Measurements from ENCODE around the gene QPCT. TPM values are rescaled to one million over a fixed set of nuclear protein-coding genes. Genes with fewer than 3 reads are reported as not detected.

Gene QPCT
- 16.7 to 20.7 TPM (median 18.6 TPM) in 5 replicates for total RNA-seq (2022; extraction: Qiagen RNA extraction; ENCODE audit: low read depth)

DNA sequence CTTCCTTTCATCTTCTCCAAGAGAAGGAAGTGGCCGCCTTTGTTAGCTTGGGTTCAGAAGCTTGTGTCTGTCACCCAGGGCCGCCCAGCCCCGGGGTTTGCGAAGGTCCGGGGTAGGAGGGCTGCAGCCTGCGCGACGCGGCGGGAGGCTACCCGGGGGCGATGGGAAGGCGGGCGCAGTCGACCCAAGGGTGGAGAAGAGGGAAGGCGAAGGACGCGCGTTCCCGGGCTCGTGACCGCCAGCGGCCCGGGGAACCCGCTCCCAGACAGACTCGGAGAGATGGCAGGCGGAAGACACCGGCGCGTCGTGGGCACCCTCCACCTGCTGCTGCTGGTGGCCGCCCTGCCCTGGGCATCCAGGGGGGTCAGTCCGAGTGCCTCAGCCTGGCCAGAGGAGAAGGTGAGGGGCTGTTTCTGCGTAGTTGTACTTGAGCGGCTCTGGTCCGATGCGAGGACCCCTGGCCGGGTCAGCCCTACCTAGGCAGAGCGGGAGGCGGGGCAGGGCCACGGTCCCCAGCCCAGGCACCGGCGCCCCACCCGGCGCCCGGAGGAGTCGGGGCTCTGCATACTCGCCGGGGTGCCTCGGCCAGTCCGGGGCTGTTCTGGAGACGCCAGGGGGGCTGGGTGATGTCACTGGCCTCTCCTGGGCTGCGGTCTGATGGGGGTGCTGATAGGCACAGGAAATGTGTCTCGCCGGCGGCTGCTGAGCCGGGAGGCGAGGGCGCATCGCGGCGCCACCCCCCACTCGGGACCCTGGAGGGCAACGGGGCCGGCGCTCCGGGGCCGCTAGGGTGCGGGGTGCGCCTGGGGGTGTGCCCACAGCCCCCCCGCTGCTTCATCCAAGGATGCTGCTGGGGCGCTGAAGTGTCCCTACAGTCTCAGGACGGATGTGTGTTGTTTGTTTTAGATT lies at the start of gene QPCT:
TSS of gene QPCT (plus strand) at position 178 of the 909 bp plus-strand sequence. CDS start at position 280, 102 bp downstream.

DNA sequence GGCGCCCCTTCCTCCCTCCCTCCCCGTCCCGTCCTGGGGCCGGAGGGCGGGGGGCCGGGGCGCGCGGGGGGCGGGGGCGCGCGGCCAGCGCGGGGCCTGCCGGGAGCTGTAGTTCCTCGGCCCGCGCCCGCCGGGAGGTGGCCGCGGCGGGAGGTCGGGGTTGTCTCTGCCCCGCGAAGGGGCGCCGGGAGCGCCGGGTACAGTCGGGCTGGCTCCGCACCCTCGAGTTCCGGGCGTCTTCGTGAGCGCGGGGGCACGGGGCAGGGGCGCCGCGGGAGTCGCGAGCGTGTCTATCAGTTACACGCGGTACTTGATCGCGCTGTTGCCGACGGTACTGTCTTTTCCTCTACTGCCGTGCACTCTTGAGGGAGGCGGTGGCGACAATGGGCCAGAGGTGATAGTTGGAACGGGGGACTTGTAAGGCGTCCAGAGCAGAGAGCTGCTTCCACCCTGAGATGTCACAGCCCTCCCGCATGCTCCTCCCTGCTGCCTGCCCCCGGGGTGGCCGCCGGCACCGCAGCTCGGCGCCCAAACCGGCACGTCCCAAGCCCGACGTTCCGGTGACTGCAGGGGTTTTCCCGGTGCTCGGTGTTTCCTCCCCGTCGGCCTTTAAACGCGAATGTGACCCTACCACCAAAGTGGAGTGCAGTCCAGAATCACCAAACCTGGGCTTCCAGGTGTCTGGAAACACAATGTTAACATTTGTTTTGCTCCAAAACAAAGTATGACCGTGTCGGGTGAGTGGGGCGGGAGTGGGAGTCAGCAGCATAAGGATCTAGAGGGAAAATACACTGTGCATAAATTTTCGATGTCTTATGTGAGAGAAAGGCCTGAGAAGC lies 19.4 kb upstream of the QPCT start, which contains the start of gene PRKD3:
TSS of gene PRKD3 (minus strand) at position 48 of the 839 bp plus-strand sequence. CDS start 8,309 bp downstream, outside the sequence.

Other genes starting within 250 kb of the QPCT start
- 19.6 to 30.3 TPM (median 25.3 TPM) in 5 replicates for gene EIF2AK2, start 187.7 kb upstream of the QPCT start, total RNA-seq (2022; extraction: Qiagen RNA extraction; ENCODE audit: low read depth)
- not detected in 5 replicates for gene SULT6B1, start 156.0 kb upstream of the QPCT start, total RNA-seq (2022; extraction: Qiagen RNA extraction; ENCODE audit: low read depth)
- 39.2 to 55.1 TPM (median 41.6 TPM) in 5 replicates for gene CEBPZOS, start 148.1 kb upstream of the QPCT start, total RNA-seq (2022; extraction: Qiagen RNA extraction; ENCODE audit: low read depth)
- 64.9 to 97.7 TPM (median 77.2 TPM) in 5 replicates for gene CEBPZ, start 113.0 kb upstream of the QPCT start, total RNA-seq (2022; extraction: Qiagen RNA extraction; ENCODE audit: low read depth)
- gene NDUFAF7, start 113.0 kb upstream of the QPCT start, total RNA-seq (2022; extraction: Qiagen RNA extraction; ENCODE audit: low read depth) = 16.0 to 23.7 TPM (median 19.6 TPM) in 5 replicates
- gene PRKD3, start 19.8 kb upstream of the QPCT start, total RNA-seq (2022; extraction: Qiagen RNA extraction; ENCODE audit: low read depth) = 6.7 to 13.9 TPM (median 11.6 TPM) in 5 replicates